GM12878 (cell line): ENCODE measurements around the gene MRPL2. TPM values are rescaled to one million over a fixed set of nuclear protein-coding genes. Genes with fewer than 3 reads are reported as not detected.

ENCODE experiments used
- ASH2L ChIP-seq: fragments of 300-600, 200-600 bp; sonication (generic); IDR thresholded peaks from 2 replicates; pipeline ENCODE4 v1.6.1; 2017; ENCODE audit warnings: low read depth, mild to moderate bottlenecking, borderline replicate concordance
- CTCF ChIP-seq, 3 experiments: IDR thresholded peaks in 2 of 3; conservative IDR thresholded peaks in 1 of 3; 2 replicates each; pipeline ENCODE4 v1.5.1; 2011; ENCODE audit warnings: low read depth in 3 of 3, low read length in 3 of 3, mild to moderate bottlenecking in 3 of 3, control low read depth in 2 of 3, moderate library complexity in 2 of 3, inconsistent platforms in 1 of 3, mixed read lengths in 1 of 3; ENCODE audit not compliant: control insufficient read depth in 2 of 3, insufficient read depth in 1 of 3; ENCODE audit errors: extremely low read depth in 1 of 3
- HCFC1 ChIP-seq: fragments of 150-350 bp; IDR thresholded peaks from 2 replicates; pipeline ENCODE4 v1.6.1; 2014; ENCODE audit warnings: low read length
- IRF5 ChIP-seq: fragments of 450-650 bp; IDR thresholded peaks from 2 replicates; pipeline ENCODE4 v1.6.1; 2017; ENCODE audit warnings: borderline replicate concordance
- KAT2A ChIP-seq: conservative IDR thresholded peaks from 2 replicates; pipeline ENCODE4 v1.6.1; 2011; ENCODE audit warnings: low read depth, low read length; ENCODE audit not compliant: control insufficient read depth
- MYB ChIP-seq: fragments of 150-350 bp; IDR thresholded peaks from 2 replicates; pipeline ENCODE4 v1.6.1; 2014; ENCODE audit warnings: mild to moderate bottlenecking, low read depth, low read length, borderline replicate concordance
- NBN ChIP-seq: fragments of 450-650 bp; IDR thresholded peaks from 2 replicates; pipeline ENCODE4 v1.6.1; 2016
- PRDM15 ChIP-seq: fragments of 450-650 bp; formaldehyde crosslinking; IDR thresholded peaks from 2 replicates; pipeline ENCODE4 v1.4.0; 2020; ENCODE audit warnings: mild to moderate bottlenecking, moderate library complexity
- RAD21 ChIP-seq: IDR thresholded peaks from 2 replicates; pipeline ENCODE4 v1.6.1; 2011; ENCODE audit warnings: mild to moderate bottlenecking, low read depth, low read length, moderate library complexity; ENCODE audit not compliant: insufficient read depth
- SMC3 ChIP-seq: IDR thresholded peaks from 2 replicates; pipeline ENCODE4 v1.6.1; 2011; ENCODE audit warnings: low read length, improper control_type of control experiment, borderline replicate concordance
- SREBF2 ChIP-seq: IDR thresholded peaks from 2 replicates; pipeline ENCODE4 v1.6.1; 2012; ENCODE audit warnings: mild to moderate bottlenecking, low read length
- TCF3 ChIP-seq: IDR thresholded peaks from 2 replicates; pipeline ENCODE4 v1.6.1; 2012; ENCODE audit warnings: low read depth, mild to moderate bottlenecking, low read length, borderline replicate concordance; ENCODE audit not compliant: insufficient read depth
- WRNIP1 ChIP-seq: IDR thresholded peaks from 2 replicates; pipeline ENCODE4 v1.6.1; 2011; ENCODE audit warnings: low read depth, low read length, improper control_type of control experiment, borderline replicate concordance
- ZBTB40 ChIP-seq: fragments of 450-650 bp; IDR thresholded peaks from 2 replicates; pipeline ENCODE4 v1.6.1; 2016; ENCODE audit warnings: mild to moderate bottlenecking, moderate library complexity, borderline replicate concordance
- ZNF384 ChIP-seq: IDR thresholded peaks from 2 replicates; pipeline ENCODE4 v1.6.1; 2012; ENCODE audit warnings: low read depth, mild to moderate bottlenecking, low read length, improper control_type of control experiment, borderline replicate concordance
- polyA plus RNA-seq, 11 experiments: library from polyadenylated mRNA; depleted of rRNA in 4 of 11; unstranded in 6 of 11; stranded (reverse) in 5 of 11; fragments of >200 nt; fragmentation: Nextera tagmentation in 4 of 11; fragmentation: Illumina TruSeq in 1 of 11; extraction: Ambion mirVana in 4 of 11; extraction: Trizol in 1 of 11; gene quantifications; 1 replicate in 1 of 11; 2 replicates in 10 of 11; pipeline versions ENCODE4 v1.2.1 to v1.2.3, GENCODE V29; 2011 to 2016; ENCODE audit warnings: inconsistent platforms in 2 of 11, missing spikeins in 2 of 11, low read depth in 1 of 11
- total RNA-seq, 4 experiments: library from RNA; depleted of rRNA in 3 of 4; stranded (reverse); fragments of >200 nt in 3 of 4; fragmentation: Illumina TruSeq in 1 of 4; extraction: Trizol in 1 of 4; gene quantifications; 2 replicates each; pipeline versions ENCODE4 v1.2.1 to v1.2.3, GENCODE V29; 2013 to 2021
- TF ChIP-seq, protein P1 (sequence below): IDR thresholded peaks from 2 replicates; pipeline ENCODE4 v1.6.1; 2012; ENCODE audit warnings: low read depth, low read length, improper control_type of control experiment

MRPL2 gene
- total and polyA plus RNA-seq, 10 of the 15 experiments (the other 5 are each of a cell fraction or from before 2014, with no cell fraction given), result 29.7 to 125 (median 50.2) TPM

DNA sequence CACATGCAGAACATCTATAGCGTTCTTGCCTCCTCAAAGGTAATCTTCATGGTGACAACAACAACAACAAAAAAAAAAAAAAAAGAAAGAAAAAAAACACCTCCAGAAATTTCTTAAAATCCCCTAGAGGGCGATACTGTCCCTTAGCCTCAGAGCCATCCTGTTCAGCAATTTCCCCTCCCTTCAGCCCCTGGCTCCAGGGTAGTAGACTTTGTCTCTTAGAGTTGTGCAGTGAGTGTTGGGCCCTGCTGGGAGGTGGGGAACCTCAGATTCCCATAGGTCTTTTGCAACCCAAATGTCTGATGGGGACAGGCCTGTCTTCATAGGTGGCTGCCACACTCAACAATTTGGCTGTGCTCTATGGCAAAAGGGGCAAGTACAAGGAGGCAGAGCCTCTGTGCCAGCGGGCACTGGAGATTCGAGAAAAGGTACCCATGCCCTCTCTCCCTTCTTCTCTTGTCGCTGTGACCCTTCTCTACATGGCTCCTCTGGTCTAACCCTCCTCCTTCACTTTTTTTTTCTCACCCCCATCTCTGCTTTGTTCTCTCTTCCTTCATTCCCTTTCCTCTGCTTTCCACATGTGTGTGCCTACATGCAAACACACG is 10.9 kb upstream of the MRPL2 start (continued):
- TF ChIP-seq MYB (no peak), TCF3 (no peak), ZNF384 (peak; percentile 98), PRDM15 (no peak), HCFC1 (no peak), RAD21 (peak; percentile 78), WRNIP1 (no peak), CTCF (IDR thresholded peaks at IDR 0.05 in 2 of 3, conservative IDR thresholded peaks at IDR 0.05 in 1 of 3; ENCODE audit: control insufficient read depth in 2 of 3, extremely low read depth in 1 of 3, insufficient read depth in 1 of 3, low read depth in 3 of 3, low read length in 3 of 3) (peak; percentile 37 to 61 (median 56); a peak in 5 of 6 replicates), SMC3 (peak; percentile 71; the same call in 1 of the 2 replicates), ASH2L (no peak), KAT2A (no peak), NBN (0 out of 2 replicates have a peak, but pooled peaks have one; percentile 52), IRF5 (no peak), ZBTB40 (no peak), SREBF2 (no peak)
- TF ChIP-seq, protein P1, sequence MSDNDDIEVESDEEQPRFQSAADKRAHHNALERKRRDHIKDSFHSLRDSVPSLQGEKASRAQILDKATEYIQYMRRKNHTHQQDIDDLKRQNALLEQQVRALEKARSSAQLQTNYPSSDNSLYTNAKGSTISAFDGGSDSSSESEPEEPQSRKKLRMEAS, result no peak
